ENCODE data around the gene RTTN. TPM values are rescaled to one million over a fixed set of nuclear protein-coding genes. Genes with fewer than 3 reads are reported as not detected.

The RTTN gene
- polyA plus RNA-seq, 1 of the 3 experiments (the other 2 are of a cell fraction), result 4.7 TPM

- DNase-seq, result no peak
- H3K9ac ChIP-seq, result no peak overlapping the region
- TF ChIP-seq NRF1 (IDR thresholded peaks at IDR 0.05; ENCODE audit: low read depth, low read length), result no peak
- TF ChIP-seq, protein P1, sequence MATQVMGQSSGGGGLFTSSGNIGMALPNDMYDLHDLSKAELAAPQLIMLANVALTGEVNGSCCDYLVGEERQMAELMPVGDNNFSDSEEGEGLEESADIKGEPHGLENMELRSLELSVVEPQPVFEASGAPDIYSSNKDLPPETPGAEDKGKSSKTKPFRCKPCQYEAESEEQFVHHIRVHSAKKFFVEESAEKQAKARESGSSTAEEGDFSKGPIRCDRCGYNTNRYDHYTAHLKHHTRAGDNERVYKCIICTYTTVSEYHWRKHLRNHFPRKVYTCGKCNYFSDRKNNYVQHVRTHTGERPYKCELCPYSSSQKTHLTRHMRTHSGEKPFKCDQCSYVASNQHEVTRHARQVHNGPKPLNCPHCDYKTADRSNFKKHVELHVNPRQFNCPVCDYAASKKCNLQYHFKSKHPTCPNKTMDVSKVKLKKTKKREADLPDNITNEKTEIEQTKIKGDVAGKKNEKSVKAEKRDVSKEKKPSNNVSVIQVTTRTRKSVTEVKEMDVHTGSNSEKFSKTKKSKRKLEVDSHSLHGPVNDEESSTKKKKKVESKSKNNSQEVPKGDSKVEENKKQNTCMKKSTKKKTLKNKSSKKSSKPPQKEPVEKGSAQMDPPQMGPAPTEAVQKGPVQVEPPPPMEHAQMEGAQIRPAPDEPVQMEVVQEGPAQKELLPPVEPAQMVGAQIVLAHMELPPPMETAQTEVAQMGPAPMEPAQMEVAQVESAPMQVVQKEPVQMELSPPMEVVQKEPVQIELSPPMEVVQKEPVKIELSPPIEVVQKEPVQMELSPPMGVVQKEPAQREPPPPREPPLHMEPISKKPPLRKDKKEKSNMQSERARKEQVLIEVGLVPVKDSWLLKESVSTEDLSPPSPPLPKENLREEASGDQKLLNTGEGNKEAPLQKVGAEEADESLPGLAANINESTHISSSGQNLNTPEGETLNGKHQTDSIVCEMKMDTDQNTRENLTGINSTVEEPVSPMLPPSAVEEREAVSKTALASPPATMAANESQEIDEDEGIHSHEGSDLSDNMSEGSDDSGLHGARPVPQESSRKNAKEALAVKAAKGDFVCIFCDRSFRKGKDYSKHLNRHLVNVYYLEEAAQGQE (IDR thresholded peaks at IDR 0.05; ENCODE audit: low read depth, low read length), result no peak
- no peak for TF ChIP-seq MXI1 (IDR thresholded peaks at IDR 0.05; ENCODE audit: low read depth, low read length)
- H3F3A ChIP-seq (replicated peaks; ENCODE audit: insufficient read depth), result no peaks in the 10 kb centered on the region
- H2AFZ ChIP-seq (ENCODE audit: low read depth), result no peak overlapping the region
- ChIA-PET POLR2A (no interaction called here), CTCF (interaction anchor here (0.6 kb wide), 1 partner anchor 28 kb away, joined by 3 read pairs; no protein-coding TSS in a partner anchor)
- H3K27ac ChIP-seq (ENCODE audit: low read depth in 2 of 2, low read length in 1 of 2), result no peak overlapping the region
- no peaks in the 10 kb centered on the region for H3K79me2 ChIP-seq (ENCODE audit: insufficient read depth)
- 97% methylated on average over 3 of the region's 3 CpGs for WGBS (ENCODE audit: low lambda C conversion rate)
- H3K4me3 ChIP-seq (ENCODE audit: low read depth in 2 of 2, low read length in 1 of 2), result no peak overlapping the region
- peaks cover 6 to 51% of the 10 kb centered on the region in 2 experiments for H3K36me3 ChIP-seq (replicated peaks in 1 of 2; ENCODE audit: control insufficient read depth in 1 of 2, insufficient read depth in 2 of 2, low read length in 1 of 2)
- H3K4me2 ChIP-seq, result no peak overlapping the region
- H3K4me1 ChIP-seq (ENCODE audit: control insufficient read depth in 1 of 2, insufficient read depth in 2 of 2, low read depth in 1 of 2, low read length in 1 of 2), result peaks cover 0 to 3% of the 10 kb centered on the region in 2 experiments; a peak in 1 of 4 replicates
- H4K20me1 ChIP-seq (ENCODE audit: insufficient read depth), result no peaks in the 10 kb centered on the region
- no peaks in the 10 kb centered on the region for H3K9me2 ChIP-seq
- H3K27me3 ChIP-seq (ENCODE audit: insufficient read depth), result no peaks in the 10 kb centered on the region
- peaks cover 16% of the 10 kb centered on the region; the same call in 1 of the 2 replicates for H3K9me3 ChIP-seq
These were observed 83.6 kb downstream of the RTTN start for GRCh38 chr18:70121842-70122241.

- Histone ChIP-seq H2AFZ (ENCODE audit: low read depth) (no peak overlapping the region), H3K4me2 (no peak overlapping the region), H3K27ac (ENCODE audit: low read depth in 2 of 2, low read length in 1 of 2) (no peak overlapping the region), H4K20me1 (ENCODE audit: insufficient read depth) (no peaks in the 10 kb centered on the region), H3K4me1 (ENCODE audit: control insufficient read depth in 1 of 2, insufficient read depth in 2 of 2, low read depth in 1 of 2, low read length in 1 of 2) (no peaks in the 10 kb centered on the region), H3K27me3 (ENCODE audit: insufficient read depth) (no peaks in the 10 kb centered on the region), H3F3A (replicated peaks; ENCODE audit: insufficient read depth) (no peaks in the 10 kb centered on the region), H3K36me3 (replicated peaks in 1 of 2; ENCODE audit: control insufficient read depth in 1 of 2, insufficient read depth in 2 of 2, low read length in 1 of 2) (peaks cover 4 to 38% of the 10 kb centered on the region in 2 experiments), H3K4me3 (ENCODE audit: low read depth in 2 of 2, low read length in 1 of 2) (no peak overlapping the region), H3K9ac (no peak overlapping the region), H3K9me3 (peaks cover 16% of the 10 kb centered on the region; the same call in 1 of the 2 replicates), H3K9me2 (no peaks in the 10 kb centered on the region), H3K79me2 (ENCODE audit: insufficient read depth) (no peaks in the 10 kb centered on the region)
- no peak for DNase-seq
- ChIA-PET CTCF (interaction anchor here (0.7 to 1.0 kb wide), 2 partner anchors 10 kb away, joined by 3 read pairs; no protein-coding TSS in a partner anchor), POLR2A (no interaction called here)
- TF ChIP-seq NFIC (IDR thresholded peaks at IDR 0.05; ENCODE audit: borderline replicate concordance), result no peak
- TF ChIP-seq, protein P1 (IDR thresholded peaks at IDR 0.05; ENCODE audit: low read depth, low read length), result no peak
- no peak for TF ChIP-seq YY1 (IDR thresholded peaks at IDR 0.05; ENCODE audit: low read depth)
- TF ChIP-seq RCOR1 (IDR thresholded peaks at IDR 0.05; ENCODE audit: low read length), result no peak
- no peak for TF ChIP-seq TAF1 (IDR thresholded peaks at IDR 0.05; ENCODE audit: borderline replicate concordance, low read depth, low read length)
- TF ChIP-seq, protein P2, sequence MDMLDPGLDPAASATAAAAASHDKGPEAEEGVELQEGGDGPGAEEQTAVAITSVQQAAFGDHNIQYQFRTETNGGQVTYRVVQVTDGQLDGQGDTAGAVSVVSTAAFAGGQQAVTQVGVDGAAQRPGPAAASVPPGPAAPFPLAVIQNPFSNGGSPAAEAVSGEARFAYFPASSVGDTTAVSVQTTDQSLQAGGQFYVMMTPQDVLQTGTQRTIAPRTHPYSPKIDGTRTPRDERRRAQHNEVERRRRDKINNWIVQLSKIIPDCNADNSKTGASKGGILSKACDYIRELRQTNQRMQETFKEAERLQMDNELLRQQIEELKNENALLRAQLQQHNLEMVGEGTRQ (IDR thresholded peaks at IDR 0.05; ENCODE audit: borderline replicate concordance, low read depth, low read length), result no peak
- no peak for TF ChIP-seq RFX5 (IDR thresholded peaks at IDR 0.05; ENCODE audit: low read length)
- no peak for TF ChIP-seq USF1 (IDR thresholded peaks at IDR 0.05; ENCODE audit: borderline replicate concordance, low read depth)
- TF ChIP-seq ELF1 (IDR thresholded peaks at IDR 0.05), result no peak
- TF ChIP-seq MEF2A (IDR thresholded peaks at IDR 0.05; ENCODE audit: borderline replicate concordance, low read depth), result no peak
- no peak for TF ChIP-seq MXI1 (IDR thresholded peaks at IDR 0.05; ENCODE audit: low read depth, low read length)
- no peak for TF ChIP-seq FOXJ3 (CRISPR knock-in tag; IDR thresholded peaks at IDR 0.05)
- no peak for TF ChIP-seq RXRA (IDR thresholded peaks at IDR 0.05; ENCODE audit: borderline replicate concordance, low read depth)
- no peak for TF ChIP-seq TCF12 (IDR thresholded peaks at IDR 0.05)
- TF ChIP-seq, protein P3, sequence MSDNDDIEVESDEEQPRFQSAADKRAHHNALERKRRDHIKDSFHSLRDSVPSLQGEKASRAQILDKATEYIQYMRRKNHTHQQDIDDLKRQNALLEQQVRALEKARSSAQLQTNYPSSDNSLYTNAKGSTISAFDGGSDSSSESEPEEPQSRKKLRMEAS (IDR thresholded peaks at IDR 0.05; ENCODE audit: low read depth), result no peak
- no peak for TF ChIP-seq EZH2phosphoT487 (IDR thresholded peaks at IDR 0.05; ENCODE audit: borderline replicate concordance, low read depth)
- 83% methylated on average over 2 of the region's 2 CpGs for WGBS (ENCODE audit: low lambda C conversion rate)
These were observed 88.5 kb downstream of the RTTN start for GRCh38 chr18:70116949-70117348.

All from SK-N-SH (cell line).